ENCODE results near the gene PPP1CA.

DNA sequence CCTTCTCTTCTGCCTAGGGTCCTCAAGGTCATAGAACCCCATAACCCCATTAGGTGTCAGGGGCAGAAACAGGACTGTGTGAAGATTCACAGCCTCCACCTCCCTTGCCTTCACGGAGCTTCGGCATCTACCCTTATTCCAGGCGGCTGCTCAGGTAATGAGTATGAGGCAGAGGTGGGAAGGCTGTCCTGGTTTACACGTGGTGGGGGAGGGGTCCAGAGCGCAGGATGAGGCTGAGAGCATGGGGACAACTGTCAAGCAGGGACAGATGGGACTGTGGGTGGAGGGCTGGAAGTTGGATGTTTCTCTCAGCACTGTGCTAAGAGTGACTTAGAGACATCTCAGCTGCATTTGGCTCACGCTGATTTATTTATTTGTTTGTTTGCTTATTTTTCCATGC, 14.1 kb downstream of the PPP1CA start:
- TF ChIP-seq CTCF (IDR thresholded peaks at IDR 0.05) (no peak), POLR2A (IDR thresholded peaks at IDR 0.05) (no peak)
